ENCODE measurements around the gene IL37.
A peak's percentile ranks its signal among the peaks of the same experiment; 100 is the strongest.

Gene IL37

GRCh38 chr2:112919086-112919485, 8.1 kb downstream of the IL37 start:
- Histone ChIP-seq H3K79me1 (ENCODE audit: low read length) (no peaks in the 10 kb centered on the region), H3K4me2 (ENCODE audit: low read length) (no peak overlapping the region), H3K27ac (ENCODE audit: low read depth, low read length) (no peak overlapping the region)

GRCh38 chr2:112920923-112921532, 10.1 kb downstream of the IL37 start:
- H3K79me2 ChIP-seq (ENCODE audit: control insufficient read depth, insufficient read depth, low read length, poor library complexity): no peaks in the 10 kb centered on the region
- H3K14ac ChIP-seq (ENCODE audit: low read length): no peak overlapping the region
- H2BK12ac ChIP-seq (ENCODE audit: low read length): no peak overlapping the region
- no peak overlapping the region for H3K4ac ChIP-seq (ENCODE audit: low read depth, low read length)
- H4K8ac ChIP-seq (ENCODE audit: low read depth, low read length): no peak overlapping the region
- no peak overlapping the region for H3K27ac ChIP-seq (ENCODE audit: low read depth, low read length)
- H3K9me3 ChIP-seq (ENCODE audit: insufficient read depth, low read depth, low read length): peaks cover 5% of the 10 kb centered on the region
- no CpG with 5 or more reads among the region's 4 CpGs for WGBS (ENCODE audit: extremely low coverage, insufficient coverage, insufficient read length)
- H3K18ac ChIP-seq (ENCODE audit: low read length): no peak overlapping the region
- peak in 1 of 2 donors; percentile 23 for DNase-seq
- no peak overlapping the region for H3K4me3 ChIP-seq (ENCODE audit: low read depth, low read length)
- no peak overlapping the region for H3K4me2 ChIP-seq (ENCODE audit: low read length)
- no peak overlapping the region for H3K23ac ChIP-seq (ENCODE audit: low read length)
- no peak overlapping the region for H2AK5ac ChIP-seq (ENCODE audit: low read length)
- H4K91ac ChIP-seq (ENCODE audit: low read depth, low read length): no peak overlapping the region
- H3K27me3 ChIP-seq (ENCODE audit: insufficient read depth, low read length): no peaks in the 10 kb centered on the region
- H4K12ac ChIP-seq (ENCODE audit: low read depth, low read length): no peak overlapping the region
- H2AFZ ChIP-seq (ENCODE audit: insufficient read depth, low read length, poor library complexity): no peak overlapping the region
- H2BK5ac ChIP-seq (ENCODE audit: low read depth, low read length, poor library complexity): no peak overlapping the region
- H2BK120ac ChIP-seq (ENCODE audit: insufficient read depth, low read length, poor library complexity): no peak overlapping the region
- H3K36me3 ChIP-seq (ENCODE audit: control insufficient read depth in 1 of 2, insufficient read depth in 2 of 2, low read length in 2 of 2): no peaks in the 10 kb centered on the region
- no peaks in the 10 kb centered on the region for H3K4me1 ChIP-seq (ENCODE audit: control insufficient read depth in 1 of 2, insufficient read depth in 2 of 2, low read length in 2 of 2)
- no peak overlapping the region for H3K9ac ChIP-seq (ENCODE audit: low read length)
- no peaks in the 10 kb centered on the region for H3K79me1 ChIP-seq (ENCODE audit: low read length)

More at GRCh38 chr2:112919086-112919485, 8.1 kb downstream of the IL37 start:
- H3K36me3 ChIP-seq (ENCODE audit: control insufficient read depth in 1 of 2, insufficient read depth in 2 of 2, low read length in 2 of 2): no peaks in the 10 kb centered on the region
- H2BK12ac ChIP-seq (ENCODE audit: low read length): no peak overlapping the region
- H3K4me1 ChIP-seq (ENCODE audit: control insufficient read depth in 1 of 2, insufficient read depth in 2 of 2, low read length in 2 of 2): no peaks in the 10 kb centered on the region
- no peak overlapping the region for H4K91ac ChIP-seq (ENCODE audit: low read depth, low read length)
- H3K14ac ChIP-seq (ENCODE audit: low read length): no peak overlapping the region
- no peak overlapping the region for H2BK120ac ChIP-seq (ENCODE audit: insufficient read depth, low read length, poor library complexity)
- peaks cover 3% of the 10 kb centered on the region for H3K9me3 ChIP-seq (ENCODE audit: insufficient read depth, low read depth, low read length)
- no peak overlapping the region for H3K18ac ChIP-seq (ENCODE audit: low read length)
- no peak for DNase-seq
- no peaks in the 10 kb centered on the region for H3K27me3 ChIP-seq (ENCODE audit: insufficient read depth, low read length)
- no peak overlapping the region for H3K4me3 ChIP-seq (ENCODE audit: low read depth, low read length)
- no peak overlapping the region for H4K12ac ChIP-seq (ENCODE audit: low read depth, low read length)
- H4K8ac ChIP-seq (ENCODE audit: low read depth, low read length): no peak overlapping the region
- WGBS (ENCODE audit: extremely low coverage, insufficient coverage, insufficient read length): no CpG with 5 or more reads among the region's 1 CpG
- no peak overlapping the region for H3K23ac ChIP-seq (ENCODE audit: low read length)
- H2BK5ac ChIP-seq (ENCODE audit: low read depth, low read length, poor library complexity): no peak overlapping the region
- H3K4ac ChIP-seq (ENCODE audit: low read depth, low read length): no peak overlapping the region
- no peak overlapping the region for H3K9ac ChIP-seq (ENCODE audit: low read length)
- no peak overlapping the region for H2AK5ac ChIP-seq (ENCODE audit: low read length)
- H2AFZ ChIP-seq (ENCODE audit: insufficient read depth, low read length, poor library complexity): no peak overlapping the region
- no peaks in the 10 kb centered on the region for H3K79me2 ChIP-seq (ENCODE audit: control insufficient read depth, insufficient read depth, low read length, poor library complexity)

- Histone ChIP-seq H3K79me2 (ENCODE audit: control insufficient read depth, insufficient read depth, low read length, poor library complexity) (no peaks in the 10 kb centered on the region), H4K91ac (ENCODE audit: low read depth, low read length) (no peak overlapping the region), H3K9ac (ENCODE audit: low read length) (no peak overlapping the region), H2AFZ (ENCODE audit: insufficient read depth, low read length, poor library complexity) (no peak overlapping the region), H3K4me1 (ENCODE audit: control insufficient read depth in 1 of 2, insufficient read depth in 2 of 2, low read length in 2 of 2) (no peaks in the 10 kb centered on the region), H3K9me3 (ENCODE audit: insufficient read depth, low read depth, low read length) (peaks cover 5% of the 10 kb centered on the region), H2BK12ac (ENCODE audit: low read length) (no peak overlapping the region), H3K23ac (ENCODE audit: low read length) (no peak overlapping the region), H4K12ac (ENCODE audit: low read depth, low read length) (no peak overlapping the region), H3K4me2 (ENCODE audit: low read length) (no peak overlapping the region), H3K18ac (ENCODE audit: low read length) (no peak overlapping the region), H3K27me3 (ENCODE audit: insufficient read depth, low read length) (no peaks in the 10 kb centered on the region), H3K36me3 (ENCODE audit: control insufficient read depth in 1 of 2, insufficient read depth in 2 of 2, low read length in 2 of 2) (no peaks in the 10 kb centered on the region), H4K8ac (ENCODE audit: low read depth, low read length) (no peak overlapping the region), H3K4me3 (ENCODE audit: low read depth, low read length) (no peak overlapping the region), H3K27ac (ENCODE audit: low read depth, low read length) (no peak overlapping the region), H2BK120ac (ENCODE audit: insufficient read depth, low read length, poor library complexity) (no peak overlapping the region), H2AK5ac (ENCODE audit: low read length) (no peak overlapping the region), H3K79me1 (ENCODE audit: low read length) (no peaks in the 10 kb centered on the region), H3K4ac (ENCODE audit: low read depth, low read length) (no peak overlapping the region), H3K14ac (ENCODE audit: low read length) (no peak overlapping the region), H2BK5ac (ENCODE audit: low read depth, low read length, poor library complexity) (no peak overlapping the region)
- no CpG with 5 or more reads among the region's 1 CpG for WGBS (ENCODE audit: extremely low coverage, insufficient coverage, insufficient read length)
- DNase-seq: no peak
These were observed 11.0 kb downstream of the IL37 start for GRCh38 chr2:112921982-112922381.

- Histone ChIP-seq H3K27me3 (ENCODE audit: insufficient read depth, low read length) (no peaks in the 10 kb centered on the region), H3K36me3 (ENCODE audit: control insufficient read depth in 1 of 2, insufficient read depth in 2 of 2, low read length in 2 of 2) (no peaks in the 10 kb centered on the region), H2BK5ac (ENCODE audit: low read depth, low read length, poor library complexity) (no peak overlapping the region), H3K23ac (ENCODE audit: low read length) (peak overlapping the region; percentile 17), H3K14ac (ENCODE audit: low read length) (no peak overlapping the region), H3K9me3 (ENCODE audit: insufficient read depth, low read depth, low read length) (peaks cover 5% of the 10 kb centered on the region), H3K4me1 (ENCODE audit: control insufficient read depth in 1 of 2, insufficient read depth in 2 of 2, low read length in 2 of 2) (no peaks in the 10 kb centered on the region), H3K79me1 (ENCODE audit: low read length) (no peaks in the 10 kb centered on the region), H3K18ac (ENCODE audit: low read length) (no peak overlapping the region), H3K27ac (ENCODE audit: low read depth, low read length) (no peak overlapping the region), H3K79me2 (ENCODE audit: control insufficient read depth, insufficient read depth, low read length, poor library complexity) (no peaks in the 10 kb centered on the region), H2AK5ac (ENCODE audit: low read length) (no peak overlapping the region), H3K4me3 (ENCODE audit: low read depth, low read length) (no peak overlapping the region), H2AFZ (ENCODE audit: insufficient read depth, low read length, poor library complexity) (no peak overlapping the region), H2BK12ac (ENCODE audit: low read length) (no peak overlapping the region), H4K91ac (ENCODE audit: low read depth, low read length) (no peak overlapping the region), H2BK120ac (ENCODE audit: insufficient read depth, low read length, poor library complexity) (no peak overlapping the region), H4K8ac (ENCODE audit: low read depth, low read length) (no peak overlapping the region), H3K9ac (ENCODE audit: low read length) (no peak overlapping the region), H3K4ac (ENCODE audit: low read depth, low read length) (no peak overlapping the region), H3K4me2 (ENCODE audit: low read length) (no peak overlapping the region), H4K12ac (ENCODE audit: low read depth, low read length) (no peak overlapping the region)
- no CpG with 5 or more reads among the region's 3 CpGs for WGBS (ENCODE audit: extremely low coverage, insufficient coverage, insufficient read length)
- no peak for DNase-seq
These were observed 12.4 kb downstream of the IL37 start for GRCh38 chr2:112923237-112923966.

Measured in trophoblast cell (in vitro differentiated cells and primary cell).